ENCODE data around the gene OSCAR.
"Not testable (repeated sequence)": the region's sequence is repeated elsewhere in the genome, so short reads cannot be mapped to it uniquely, and the experiment has no call there.

OSCAR gene

DNA sequence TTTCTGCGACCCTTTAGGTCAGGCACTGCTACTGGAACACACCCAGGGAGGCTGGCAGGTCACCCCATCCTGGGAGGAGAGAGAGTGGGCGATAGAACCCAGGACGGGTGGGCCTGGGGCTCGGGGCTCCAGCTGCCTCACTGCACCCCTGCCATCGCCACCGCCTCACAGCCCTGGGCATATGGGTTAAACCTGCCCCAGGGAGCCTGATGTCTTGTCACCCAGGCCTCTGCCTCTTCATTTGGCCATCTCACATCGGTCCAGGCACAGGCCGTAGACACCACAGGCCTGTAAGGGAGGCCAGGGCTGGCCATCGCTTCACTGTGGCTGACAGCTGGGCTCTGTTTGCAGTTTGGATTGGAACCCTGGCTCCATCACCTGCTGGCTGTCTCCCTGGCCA, 25.1 kb upstream of the OSCAR start:
- no peak for DNase-seq (ENCODE audit: low spot score)

GRCh38 chr19:54124393-54124792, 23.8 kb upstream of the OSCAR start:
- no peak for DNase-seq (ENCODE audit: low spot score)

- no peak for DNase-seq (ENCODE audit: low spot score)
Observed at GRCh38 chr19:54123682-54124081, 23.1 kb upstream of the OSCAR start.

GRCh38 chr19:54121259-54121658, 20.7 kb upstream of the OSCAR start:
- DNase-seq (ENCODE audit: low spot score) = no peak

DNA sequence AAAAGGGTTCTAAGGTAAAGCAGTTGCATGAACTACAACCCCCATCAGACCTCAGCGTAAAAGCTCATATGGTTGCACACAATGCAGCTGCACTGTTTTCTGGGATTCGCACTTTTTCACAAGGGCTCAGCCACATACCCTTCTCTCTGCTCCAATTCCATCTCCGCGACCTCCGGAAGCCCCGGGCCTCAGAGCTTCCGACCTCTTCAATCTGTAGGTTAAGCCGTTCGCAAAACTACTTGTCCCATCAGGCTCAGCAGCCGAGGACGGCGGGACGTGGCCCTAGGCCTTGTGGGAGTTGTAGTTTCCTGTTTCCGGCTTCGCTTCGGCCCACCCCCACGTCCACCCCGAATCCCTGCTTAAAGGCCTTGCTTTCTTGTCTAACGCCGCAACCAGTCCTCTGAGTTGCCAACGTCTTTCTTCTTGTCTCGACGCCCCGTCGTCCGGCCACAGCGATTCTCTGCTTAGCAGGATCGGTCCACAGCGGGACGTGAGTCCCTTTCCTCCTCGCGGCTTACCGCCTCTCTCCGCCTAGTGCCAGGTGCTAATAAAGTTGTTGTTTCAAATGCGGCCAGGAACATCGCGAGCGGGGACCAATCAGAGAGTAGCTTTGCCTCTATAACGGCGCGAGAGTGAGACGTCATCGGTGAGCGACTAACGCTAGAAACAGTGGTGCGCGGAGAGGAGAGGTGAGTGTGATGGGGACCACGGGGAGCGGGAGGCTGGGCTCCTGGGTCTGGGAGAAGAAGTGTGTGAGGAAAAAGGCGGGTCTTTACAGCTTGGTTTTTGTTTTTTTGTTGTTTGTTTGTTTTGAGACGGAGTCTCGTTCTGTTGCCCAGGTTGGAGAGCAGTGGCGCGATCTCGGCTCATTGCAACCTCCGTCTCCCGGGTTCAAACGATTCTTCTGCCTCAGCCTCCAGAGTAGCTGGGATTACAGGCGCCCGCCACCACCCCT, 14.8 kb upstream of the OSCAR start, which contains the start of the genes PRPF31 and TFPT:
Gene PRPF31 (plus strand): TSS at position 646 of the 955 bp plus-strand sequence. CDS start 2,525 bp downstream, outside the sequence.
Gene TFPT (minus strand): TSS at position 549 of the 955 bp plus-strand sequence. CDS start 388 bp downstream, at position 161.
- peak; percentile 99 for DNase-seq (ENCODE audit: low spot score)

DNA sequence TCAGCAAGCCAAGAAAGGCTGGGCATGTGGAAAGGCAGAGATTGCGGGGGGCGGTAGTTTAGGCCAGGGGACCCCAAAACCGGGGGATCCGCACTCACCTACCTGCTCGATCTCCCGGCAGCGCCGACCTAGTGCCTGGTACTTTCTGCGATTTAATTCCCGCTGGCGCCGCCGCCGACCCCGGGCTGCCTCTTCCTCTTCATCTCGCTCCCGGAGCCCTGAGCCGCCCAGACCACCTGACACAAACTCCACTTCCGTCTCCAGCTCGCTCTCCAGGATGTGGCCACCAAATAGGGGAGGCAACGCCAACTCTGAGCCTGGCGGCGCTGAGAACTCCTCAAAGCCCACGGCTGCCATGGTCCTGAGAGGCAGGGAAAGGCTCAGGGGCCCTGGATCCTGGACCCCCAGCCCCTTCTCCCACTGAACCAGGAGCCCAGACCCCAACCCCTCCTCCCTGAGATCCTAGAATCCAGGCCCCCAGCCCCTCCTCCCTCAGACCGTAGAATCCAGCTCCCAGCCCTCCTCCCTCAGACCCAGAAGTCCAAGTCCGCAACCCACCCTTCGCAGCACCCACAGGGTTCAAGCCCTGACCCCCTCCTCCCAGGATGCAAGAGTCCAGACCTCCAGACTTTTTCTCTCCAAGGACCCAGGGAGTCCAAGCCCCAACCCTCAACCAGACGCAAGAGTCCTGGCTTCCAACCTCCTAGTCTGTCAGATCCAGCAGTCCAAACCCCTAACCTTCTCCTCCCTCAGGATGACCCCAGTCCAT, 13.9 kb upstream of the OSCAR start:
- DNase-seq (ENCODE audit: low spot score) = no peak

DNA sequence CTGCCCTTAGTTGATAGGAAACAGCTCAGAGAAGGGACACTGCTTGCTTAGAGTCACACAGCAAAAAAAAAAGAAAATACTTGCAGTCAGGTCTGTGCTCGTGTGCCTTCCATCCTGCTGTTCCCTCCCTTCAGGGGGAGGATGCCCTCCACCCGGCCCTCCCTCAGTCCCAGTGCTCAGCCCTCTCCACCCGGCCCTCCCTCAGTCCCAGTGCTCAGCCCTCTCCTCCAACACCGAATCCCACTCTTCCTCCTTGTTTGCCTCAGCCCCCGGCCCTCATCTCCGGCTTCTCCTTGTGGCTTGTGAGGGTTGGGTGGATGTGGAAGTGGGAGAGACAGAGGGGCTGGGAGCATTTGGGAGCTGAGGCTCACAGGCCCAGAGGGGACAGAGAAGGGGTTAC, 9.0 kb upstream of the OSCAR start:
- DNase-seq (ENCODE audit: low spot score) = no peak

GRCh38 chr19:54108496-54108895, 7.9 kb upstream of the OSCAR start:
- DNase-seq (ENCODE audit: low spot score) = no peak

DNA sequence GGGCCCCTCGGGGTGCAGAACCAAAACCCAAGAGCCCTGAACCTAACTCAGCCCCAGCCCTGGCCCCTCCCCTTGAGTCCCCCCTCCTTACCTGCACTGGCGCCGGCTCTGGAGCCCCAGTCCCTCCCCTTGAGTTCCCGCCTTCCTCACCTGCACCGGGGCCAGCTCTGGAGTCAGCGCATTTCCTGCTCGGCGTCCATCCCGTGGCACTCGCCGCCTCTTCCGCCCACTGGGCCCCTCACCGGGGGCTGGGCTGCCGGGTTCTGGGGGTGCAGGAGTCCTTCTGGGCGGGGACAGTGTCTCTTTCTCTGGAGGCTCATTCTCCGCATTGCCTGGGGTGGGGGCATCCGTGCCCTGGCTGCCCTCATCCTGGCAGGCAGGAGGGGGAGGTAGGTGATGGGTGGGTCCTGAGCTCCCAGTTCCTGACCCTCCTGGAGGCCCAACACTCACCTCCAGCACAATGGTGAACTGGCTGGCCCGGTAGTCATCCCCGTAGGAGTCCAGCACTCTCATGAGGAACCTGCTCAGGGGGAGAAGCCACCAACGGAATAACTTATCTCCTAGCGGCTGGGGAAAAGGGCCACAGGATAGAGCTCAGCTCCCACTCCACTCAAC, 7.4 kb upstream of the OSCAR start:
- DNase-seq (ENCODE audit: low spot score) = no peak

DNA sequence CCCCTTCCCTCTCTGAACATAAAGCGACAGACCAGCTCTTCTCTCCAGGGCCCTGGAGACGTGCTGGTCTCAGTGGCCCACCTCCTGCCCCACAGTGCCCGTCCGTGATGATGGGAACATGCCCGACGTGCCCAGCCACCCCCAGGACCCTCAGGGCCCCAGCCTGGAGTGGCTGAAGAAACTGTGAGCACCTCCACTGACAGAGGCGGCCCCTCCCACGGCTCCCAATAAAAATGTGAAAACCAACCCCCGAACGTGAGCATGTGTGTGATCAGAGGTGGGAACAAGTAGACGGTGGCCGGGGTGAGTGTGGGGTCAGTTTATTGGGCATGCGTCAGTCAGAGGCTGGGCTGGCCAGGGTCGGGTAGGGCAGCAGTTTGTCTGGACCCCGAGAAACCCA, 6.1 kb upstream of the OSCAR start:
- no peak for DNase-seq (ENCODE audit: low spot score)

DNA sequence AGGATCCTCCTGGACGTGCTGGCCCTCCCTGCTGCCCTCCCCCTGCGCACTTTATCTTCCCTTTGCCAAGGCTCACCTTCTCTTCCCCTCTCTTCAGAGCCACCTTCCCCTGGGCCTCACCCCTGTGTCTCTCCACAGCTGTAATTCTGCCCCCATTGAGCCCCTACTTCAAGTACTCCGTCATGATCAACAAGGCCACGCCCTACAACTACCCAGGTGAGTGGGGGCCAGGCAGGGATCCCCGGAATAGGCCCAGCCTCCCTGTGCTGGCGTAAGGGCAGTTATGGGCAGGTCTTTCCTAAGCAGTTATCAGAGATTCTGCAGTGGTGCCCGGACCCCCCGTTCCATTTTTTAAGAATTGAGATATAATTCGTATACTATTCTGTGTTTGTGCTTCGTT, 5.2 kb upstream of the OSCAR start:
- no peak for DNase-seq (ENCODE audit: low spot score)

GRCh38 chr19:54104998-54105715, 4.6 kb upstream of the OSCAR start:
- DNase-seq (ENCODE audit: low spot score) = no peak

DNA sequence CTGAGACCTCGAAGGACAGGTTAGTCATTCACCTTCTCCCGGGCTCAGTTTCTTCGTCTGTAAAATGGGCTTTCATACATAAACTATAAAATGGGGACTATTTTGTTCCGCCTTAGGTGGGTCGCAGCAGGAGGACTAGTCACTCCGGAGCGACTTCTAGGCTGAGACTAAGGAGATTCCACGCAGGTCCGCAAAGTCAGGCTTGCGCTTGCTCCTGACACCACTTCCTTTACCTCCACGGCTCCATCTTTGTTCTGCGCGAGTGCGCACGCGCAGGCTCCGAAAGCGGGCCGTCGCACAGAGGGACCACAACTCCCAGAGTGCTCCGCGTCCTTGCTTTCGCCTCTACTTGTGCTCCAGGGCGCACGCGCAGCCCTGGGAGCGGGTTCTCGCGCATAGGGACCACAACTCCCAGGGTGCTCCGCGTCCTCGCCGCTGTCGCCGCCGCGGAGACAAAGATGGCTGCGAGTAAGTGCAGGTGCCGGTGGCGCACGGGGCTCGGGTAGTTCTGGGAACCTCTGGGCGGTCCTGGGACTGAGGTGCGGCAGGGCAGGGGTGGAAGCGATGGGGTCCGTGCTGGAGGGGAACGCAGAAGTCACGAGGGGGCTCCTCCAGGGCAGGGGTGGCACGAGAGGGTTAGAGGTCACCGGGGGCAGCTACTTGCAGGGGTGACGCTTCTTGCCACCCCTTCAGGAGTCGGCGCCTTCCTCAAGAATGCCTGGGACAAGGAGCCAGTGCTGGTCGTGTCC, 2.0 kb upstream of the OSCAR start, which contains the start of gene NDUFA3:
Gene NDUFA3 (plus strand): TSS at position 435 of the 749 bp plus-strand sequence. CDS start 24 bp downstream, at position 459.
- DNase-seq (ENCODE audit: low spot score) = peak; percentile 99

DNA sequence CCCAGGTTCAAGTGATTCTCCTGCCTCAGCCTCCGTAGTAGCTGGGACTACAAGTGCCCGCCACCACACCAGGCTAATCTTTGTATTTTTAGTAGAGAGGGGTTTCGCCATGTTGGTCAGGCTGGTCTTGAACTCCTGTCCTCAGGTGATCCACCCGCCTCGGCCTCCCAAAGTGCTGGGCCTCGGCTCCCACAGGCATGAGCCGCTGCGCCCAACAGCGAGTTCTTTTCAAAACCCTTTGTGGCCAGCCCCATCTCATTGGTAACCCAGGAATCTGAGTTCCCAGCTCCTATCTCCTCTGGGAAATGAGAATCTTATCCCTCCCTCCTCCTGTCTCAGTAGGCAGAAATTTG, 724 bp downstream of the OSCAR start:
- DNase-seq (ENCODE audit: low spot score) = not testable (repeated sequence)

DNA sequence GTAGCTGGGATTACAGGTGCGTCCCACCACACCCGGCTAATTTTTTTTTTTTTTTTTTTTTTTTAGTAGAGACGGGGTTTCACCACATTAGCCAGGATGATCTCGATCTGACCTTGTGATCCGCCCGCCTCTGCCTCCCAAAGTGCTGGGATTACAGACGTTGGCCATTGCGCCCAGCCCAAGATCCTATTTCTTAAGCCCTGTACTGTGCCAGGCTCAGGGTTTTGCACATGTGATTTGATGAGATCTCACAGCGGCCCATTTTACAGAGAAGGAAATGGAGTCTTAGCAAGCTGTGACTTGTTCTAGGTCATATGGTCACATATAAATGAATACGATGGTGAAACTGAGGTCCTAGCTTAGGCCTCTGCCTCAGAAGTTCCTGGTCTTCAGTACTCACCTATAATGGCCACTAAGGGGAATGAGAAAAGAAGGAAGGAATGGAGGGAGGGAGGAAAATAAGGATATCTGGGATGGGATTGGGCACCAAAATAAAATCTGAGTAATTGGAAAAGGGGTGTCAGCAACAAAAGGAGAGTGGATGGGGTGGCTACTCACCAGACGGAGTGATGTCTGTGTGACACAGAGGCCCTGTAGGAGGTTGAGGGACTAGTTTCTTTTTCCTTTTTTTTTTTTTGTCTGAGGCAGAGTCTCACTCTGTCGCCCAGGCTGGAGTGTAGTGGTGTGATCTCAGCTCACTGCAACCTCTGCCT, 1.3 kb downstream of the OSCAR start:
- no peak for DNase-seq (ENCODE audit: low spot score)

- no peak for DNase-seq (ENCODE audit: low spot score)
Observed at GRCh38 chr19:54096617-54097106, 3.9 kb downstream of the OSCAR start.

- not testable (repeated sequence) for DNase-seq (ENCODE audit: low spot score)
Observed at GRCh38 chr19:54095859-54096616, 4.6 kb downstream of the OSCAR start.

DNA sequence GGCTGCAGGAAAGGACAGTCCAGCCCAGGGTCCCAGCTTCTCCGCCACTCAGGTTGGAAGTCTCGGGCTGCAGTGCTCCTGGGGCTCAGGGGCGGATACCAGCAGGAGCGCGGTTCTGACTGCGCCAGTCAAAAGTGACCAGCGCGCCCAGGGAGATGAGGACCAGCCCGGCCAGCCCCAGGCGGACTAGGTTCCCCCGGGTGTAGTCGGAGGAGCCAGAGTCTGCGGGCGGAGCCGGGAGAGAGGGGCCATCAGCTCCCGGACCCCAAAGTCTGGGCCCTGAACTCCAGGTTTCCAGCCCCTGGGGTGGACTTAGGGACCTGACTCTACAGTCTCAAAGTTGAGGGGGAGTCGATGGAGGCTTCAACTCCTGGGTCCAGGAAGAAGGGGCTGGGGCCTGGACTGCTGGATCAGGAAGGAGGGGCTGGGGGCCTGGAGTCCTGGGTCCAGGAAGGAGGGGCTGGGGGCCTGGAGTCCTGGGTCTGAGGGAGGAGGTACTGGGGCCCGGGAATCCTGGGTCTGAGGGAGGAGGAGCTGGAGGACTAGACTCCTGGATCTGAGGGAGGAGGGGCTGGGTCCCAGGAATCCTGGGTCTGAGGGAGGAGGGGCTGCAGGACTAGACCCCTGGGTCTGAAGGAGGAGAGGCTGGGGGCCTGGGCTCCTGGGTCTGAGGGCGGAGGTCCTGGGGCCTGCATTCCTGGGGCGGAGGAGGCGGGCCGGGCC, 5.3 kb downstream of the OSCAR start:
- DNase-seq (ENCODE audit: low spot score) = no peak
